GM12878 (cell line): ENCODE data around the gene FURIN. TPM values are rescaled to one million over a fixed set of nuclear protein-coding genes. Genes with fewer than 3 reads are reported as not detected.

ENCODE experiments used
- ATAC-seq: fragments of 200-7000 bp; cut with Tn5 transposase; 3 replicates; pipeline ENCODE4 v1.9.1; 2020; ENCODE audit warnings: mild to moderate bottlenecking, moderate library complexity
- BruUV-seq: library from RNA; stranded (reverse); fragments of 400-500 nt; replicated peaks from 2 replicates; lab custom pipeline; 2021; lab: Mats Ljungman, UMichigan
- CTCF ChIA-PET: fragments of 300-600 bp; sonication (Branson Sonifier 250); formaldehyde crosslinking; extraction: SDS; loops from one replicate; lab custom pipeline; 2021; ENCODE audit warnings: inconsistent platforms; lab: Yijun Ruan, JAX
- POLR2A ChIA-PET: fragments of 350-600 bp; formaldehyde crosslinking; extraction: SDS; loops from one replicate; lab custom pipeline; 2021; ENCODE audit warnings: inconsistent platforms; lab: Charles Lee
- RAD21 ChIA-PET: fragments of 300-600 bp; sonication (Branson Sonifier 250); formaldehyde crosslinking; loops from one replicate; lab custom pipeline; 2023; ENCODE audit warnings: antibody characterized with exemption; ENCODE audit not compliant: unreplicated experiment; lab: Charles Lee
- SMC1A ChIA-PET: fragments of 300-600 bp; sonication (Branson Sonifier 250); formaldehyde crosslinking; loops from one replicate; lab custom pipeline; 2023; ENCODE audit not compliant: unreplicated experiment, uncharacterized antibody; lab: Charles Lee
- DNase-seq: peaks from one replicate; pipeline ENCODE4 v3.0.0-alpha.2; 2011; ENCODE audit warnings: low read depth, low spot score
- FAIRE-seq: peaks from 3 replicates; lab custom pipeline; 2011; peaks lifted over from hg19 to GRCh38; lab: Jason Lieb, UNC
- H2AFZ ChIP-seq: 2 replicates; pipeline ENCODE4 v1.6.0; 2011; ENCODE audit warnings: low read depth, low read length, control low read depth; ENCODE audit not compliant: control insufficient read depth
- H3K27ac ChIP-seq: 2 replicates; pipeline ENCODE4 v1.5.1; 2011; ENCODE audit warnings: control low read depth; ENCODE audit not compliant: control insufficient read depth, insufficient read depth
- H3K27me3 ChIP-seq, 2 experiments: replicated peaks in 1 of 2; 2 replicates each; pipeline versions ENCODE4 v1.6.0 to v1.6.1; 2011; ENCODE audit warnings: low read length in 1 of 2; ENCODE audit not compliant: control insufficient read depth in 2 of 2, insufficient read depth in 2 of 2
- H3K36me3 ChIP-seq, 2 experiments: 2 replicates each; pipeline ENCODE4 v1.5.1; 2011; ENCODE audit warnings: low read length in 1 of 2; ENCODE audit not compliant: control insufficient read depth in 2 of 2, insufficient read depth in 2 of 2
- H3K4me1 ChIP-seq: 2 replicates; pipeline ENCODE4 v1.6.1; 2011; ENCODE audit warnings: mild to moderate bottlenecking, low read length, moderate library complexity, mixed read lengths; ENCODE audit not compliant: control insufficient read depth, insufficient read depth
- H3K4me2 ChIP-seq: 2 replicates; pipeline ENCODE4 v1.6.0; 2011; ENCODE audit warnings: control low read depth; ENCODE audit not compliant: control insufficient read depth, insufficient read depth
- H3K4me3 ChIP-seq: fragments of 200-600 bp; sonication (generic); 2 replicates; pipeline ENCODE4 v1.5.1; 2016
- H3K79me2 ChIP-seq: 2 replicates; pipeline ENCODE4 v1.6.0; 2011; ENCODE audit warnings: low read length; ENCODE audit not compliant: control insufficient read depth, insufficient read depth
- H3K9ac ChIP-seq: 2 replicates; pipeline ENCODE4 v1.8.0; 2011; ENCODE audit warnings: low read length, control low read depth, mixed read lengths; ENCODE audit not compliant: control insufficient read depth, insufficient read depth
- H3K9me3 ChIP-seq: replicated peaks from 3 replicates; pipeline ENCODE4 v1.5.1; 2011; ENCODE audit warnings: mild to moderate bottlenecking, low read length; ENCODE audit not compliant: control insufficient read depth, insufficient read depth
- H4K20me1 ChIP-seq: 2 replicates; pipeline ENCODE4 v1.6.0; 2011; ENCODE audit not compliant: control insufficient read depth, insufficient read depth
- BHLHE40 ChIP-seq, 2 experiments: fragments of 450-650 bp in 1 of 2; IDR thresholded peaks; 2 replicates each; pipeline ENCODE4 v1.6.1; 2011 to 2017; ENCODE audit warnings: low read depth in 2 of 2, borderline replicate concordance in 1 of 2, improper control_type of control experiment in 1 of 2, low read length in 1 of 2, mild to moderate bottlenecking in 1 of 2
- HDAC6 ChIP-seq: fragments of 200-600 bp; sonication (generic); IDR thresholded peaks from one replicate; pipeline ENCODE4 v1.8.0; 2017; ENCODE audit warnings: antibody characterized with exemption; ENCODE audit not compliant: unreplicated experiment
- RAD51 ChIP-seq: fragments of 450-650 bp; IDR thresholded peaks from 2 replicates; pipeline ENCODE4 v1.6.1; 2016; ENCODE audit warnings: moderate library complexity, mild to moderate bottlenecking, inconsistent platforms
- WGBS: methylation state at CpG from one replicate; pipeline ENCODE4 v1.1.6; 2016; ENCODE audit warnings: low lambda C conversion rate; ENCODE audit not compliant: insufficient replicate concordance, insufficient coverage; ENCODE audit errors: missing lambda C conversion rate; 5-methylcytosine and 5-hydroxymethylcytosine counted together
- in situ Hi-C: fragments of 300-500 bp; cut with MboI; formaldehyde crosslinking; loops from 9 replicates; pipeline ENCODE4 v1.14.3; 2018; ENCODE audit warnings: mixed read lengths
- intact Hi-C: fragments of 100-400 bp; cut with micrococcal nuclease; formaldehyde crosslinking; loops from one replicate; pipeline ENCODE4 v1.14.2; 2022; ENCODE audit not compliant: unreplicated experiment
- polyA plus RNA-seq, 11 experiments: library from polyadenylated mRNA; depleted of rRNA in 4 of 11; unstranded in 6 of 11; stranded (reverse) in 5 of 11; fragments of >200 nt; fragmentation: Nextera tagmentation in 4 of 11; fragmentation: Illumina TruSeq in 1 of 11; extraction: Ambion mirVana in 4 of 11; extraction: Trizol in 1 of 11; gene quantifications; 1 replicate in 1 of 11; 2 replicates in 10 of 11; pipeline versions ENCODE4 v1.2.1 to v1.2.3, GENCODE V29; 2011 to 2016; ENCODE audit warnings: inconsistent platforms in 2 of 11, missing spikeins in 2 of 11, low read depth in 1 of 11
- total RNA-seq, 4 experiments: library from RNA; depleted of rRNA in 3 of 4; stranded (reverse); fragments of >200 nt in 3 of 4; fragmentation: Illumina TruSeq in 1 of 4; extraction: Trizol in 1 of 4; gene quantifications; 2 replicates each; pipeline versions ENCODE4 v1.2.1 to v1.2.3, GENCODE V29; 2013 to 2021
- TF ChIP-seq, protein P1 (sequence below): fragments of 450-650 bp; IDR thresholded peaks from 2 replicates; pipeline ENCODE4 v1.6.1; 2018; ENCODE audit warnings: mild to moderate bottlenecking, low read depth, moderate library complexity; ENCODE audit not compliant: partially characterized antibody

FURIN gene
- total and polyA plus RNA-seq, 10 of the 15 experiments (the other 5 are each of a cell fraction or from before 2014, with no cell fraction given) = 0.47 to 39.9 (median 8.0) TPM

DNA sequence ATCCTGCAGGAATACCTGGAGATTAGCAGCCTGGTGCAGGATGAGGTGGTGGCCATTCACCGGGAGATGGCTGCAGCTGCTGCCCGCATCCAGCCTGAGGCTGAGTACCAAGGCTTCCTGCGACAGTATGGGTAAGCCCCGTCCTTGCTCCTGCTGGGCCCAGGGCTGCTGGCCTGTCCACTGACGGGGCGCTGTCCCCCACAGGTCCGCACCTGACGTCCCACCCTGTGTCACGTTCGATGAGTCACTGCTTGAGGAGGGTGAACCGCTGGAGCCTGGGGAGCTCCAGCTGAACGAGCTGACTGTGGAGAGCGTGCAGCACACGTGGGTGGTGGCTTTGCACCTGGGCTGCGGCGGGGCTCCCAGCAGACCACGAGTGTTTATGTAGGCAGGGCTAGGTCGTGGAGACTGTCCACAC lies 20.9 kb downstream of the FURIN start:
- H2AFZ ChIP-seq = no peak overlapping the region
- no peak overlapping the region for H3K27ac ChIP-seq
- SMC1A ChIA-PET = interaction anchor here (0.8 to 2.0 kb wide), 2 partner anchors 52 to 218 kb away, joined by 4 read pairs; no protein-coding TSS in a partner anchor
- POLR2A ChIA-PET = no interaction called here
- H3K27me3 ChIP-seq = no peaks in the 10 kb centered on the region
- FAIRE-seq (no peak), ATAC-seq (no peak), DNase-seq (no peak)
- H3K4me1 ChIP-seq = peaks cover 19% of the 10 kb centered on the region
- TF ChIP-seq, protein P1, sequence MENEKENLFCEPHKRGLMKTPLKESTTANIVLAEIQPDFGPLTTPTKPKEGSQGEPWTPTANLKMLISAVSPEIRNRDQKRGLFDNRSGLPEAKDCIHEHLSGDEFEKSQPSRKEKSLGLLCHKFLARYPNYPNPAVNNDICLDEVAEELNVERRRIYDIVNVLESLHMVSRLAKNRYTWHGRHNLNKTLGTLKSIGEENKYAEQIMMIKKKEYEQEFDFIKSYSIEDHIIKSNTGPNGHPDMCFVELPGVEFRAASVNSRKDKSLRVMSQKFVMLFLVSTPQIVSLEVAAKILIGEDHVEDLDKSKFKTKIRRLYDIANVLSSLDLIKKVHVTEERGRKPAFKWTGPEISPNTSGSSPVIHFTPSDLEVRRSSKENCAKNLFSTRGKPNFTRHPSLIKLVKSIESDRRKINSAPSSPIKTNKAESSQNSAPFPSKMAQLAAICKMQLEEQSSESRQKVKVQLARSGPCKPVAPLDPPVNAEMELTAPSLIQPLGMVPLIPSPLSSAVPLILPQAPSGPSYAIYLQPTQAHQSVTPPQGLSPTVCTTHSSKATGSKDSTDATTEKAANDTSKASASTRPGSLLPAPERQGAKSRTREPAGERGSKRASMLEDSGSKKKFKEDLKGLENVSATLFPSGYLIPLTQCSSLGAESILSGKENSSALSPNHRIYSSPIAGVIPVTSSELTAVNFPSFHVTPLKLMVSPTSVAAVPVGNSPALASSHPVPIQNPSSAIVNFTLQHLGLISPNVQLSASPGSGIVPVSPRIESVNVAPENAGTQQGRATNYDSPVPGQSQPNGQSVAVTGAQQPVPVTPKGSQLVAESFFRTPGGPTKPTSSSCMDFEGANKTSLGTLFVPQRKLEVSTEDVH = no peak
- no peak for TF ChIP-seq RAD51
- no peak for TF ChIP-seq HDAC6
- TF ChIP-seq BHLHE40 (IDR thresholded peaks at IDR 0.05; ENCODE audit: borderline replicate concordance in 1 of 2, low read depth in 2 of 2, low read length in 1 of 2) = peak; percentile 16 to 89; a peak in 2 of 4 replicates
- H3K36me3 ChIP-seq = no peaks in the 10 kb centered on the region; a peak in 1 of 4 replicates
- no TSS peak for BruUV-seq
- H4K20me1 ChIP-seq = no peaks in the 10 kb centered on the region
- WGBS = 55% methylated on average over 18 of the region's 18 CpGs
- H3K9me3 ChIP-seq = no peaks in the 10 kb centered on the region
- CTCF ChIA-PET = interaction anchor here (1.2 to 2.4 kb wide), 4 partner anchors 12 to 241 kb away, joined by 3 to 18 read pairs (median 8); partner anchors contain the start of gene HDDC3
- no peaks in the 10 kb centered on the region; the same call in 1 of the 2 replicates for H3K79me2 ChIP-seq
- H3K4me2 ChIP-seq = no peak overlapping the region
- RAD21 ChIA-PET = interaction anchor here (0.6 to 1.9 kb wide), 4 partner anchors 43 to 569 kb away, joined by 3 to 9 read pairs (median 6); partner anchors contain the start of gene HDDC3
- in situ Hi-C loops (loop anchor here (5.0 kb wide), 2 partner anchors 242 to 567 kb away; no protein-coding TSS in a partner anchor), intact Hi-C loops (loop anchor here (5.0 to 10.0 kb wide), 4 partner anchors 72 to 395 kb away; partner anchors contain the start of gene BLM)
- no peak overlapping the region for H3K4me3 ChIP-seq
- H3K9ac ChIP-seq = no peak overlapping the region
